Measurements from ENCODE around the gene SLC25A42. TPM values are rescaled to one million over a fixed set of nuclear protein-coding genes. Genes with fewer than 3 reads are reported as not detected.

Gene SLC25A42
- total RNA-seq, 4 donors from 2014 or later = 4.1 to 17.3 (median 8.1) TPM

DNA sequence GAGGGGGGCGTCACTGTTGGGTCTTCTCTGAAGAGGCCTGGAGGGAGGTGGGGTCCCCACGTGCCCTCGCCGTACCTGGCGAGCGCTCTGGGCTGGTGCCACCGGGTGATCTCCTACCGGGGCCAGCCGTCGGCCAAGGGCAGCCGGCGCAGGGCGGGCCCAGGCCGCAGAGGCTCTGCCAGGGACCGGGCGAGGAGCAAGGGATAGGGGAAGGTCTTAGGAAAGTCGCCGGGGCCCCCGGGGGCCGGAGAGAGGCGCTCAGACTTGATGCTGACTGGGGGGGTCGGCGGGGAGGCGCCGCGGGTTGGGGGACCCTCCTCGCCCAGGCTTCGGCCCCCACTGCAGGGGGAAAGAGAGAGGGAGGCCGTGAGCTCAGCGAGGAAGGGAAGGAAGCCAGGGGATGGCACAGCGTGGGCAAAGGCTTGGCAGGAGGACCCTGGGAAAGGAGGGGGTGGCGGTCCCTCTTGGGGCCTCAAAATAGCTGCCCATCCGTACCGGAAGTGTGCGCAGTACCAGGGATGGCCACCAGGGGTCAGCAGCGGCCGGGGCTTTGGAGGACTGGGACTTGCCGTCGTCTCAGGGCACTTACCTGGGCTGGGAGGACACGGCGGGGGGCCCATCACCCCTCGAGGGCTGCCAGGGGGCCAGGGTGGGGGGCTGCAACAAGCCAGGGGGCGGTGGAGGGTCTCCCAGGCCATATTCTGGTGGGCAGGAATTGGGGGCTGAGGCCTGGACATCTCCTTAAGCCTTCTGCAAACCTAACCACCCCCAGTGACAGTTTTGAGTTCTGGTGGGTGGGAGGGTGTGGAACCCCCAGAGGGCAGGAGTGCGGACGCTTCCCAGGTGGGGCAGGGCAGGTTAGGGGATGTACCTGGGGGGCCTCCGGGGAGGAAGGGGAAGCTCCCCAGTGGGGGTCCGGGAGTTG lies 82.2 kb downstream of the SLC25A42 start:
- TF ChIP-seq, protein P1, sequence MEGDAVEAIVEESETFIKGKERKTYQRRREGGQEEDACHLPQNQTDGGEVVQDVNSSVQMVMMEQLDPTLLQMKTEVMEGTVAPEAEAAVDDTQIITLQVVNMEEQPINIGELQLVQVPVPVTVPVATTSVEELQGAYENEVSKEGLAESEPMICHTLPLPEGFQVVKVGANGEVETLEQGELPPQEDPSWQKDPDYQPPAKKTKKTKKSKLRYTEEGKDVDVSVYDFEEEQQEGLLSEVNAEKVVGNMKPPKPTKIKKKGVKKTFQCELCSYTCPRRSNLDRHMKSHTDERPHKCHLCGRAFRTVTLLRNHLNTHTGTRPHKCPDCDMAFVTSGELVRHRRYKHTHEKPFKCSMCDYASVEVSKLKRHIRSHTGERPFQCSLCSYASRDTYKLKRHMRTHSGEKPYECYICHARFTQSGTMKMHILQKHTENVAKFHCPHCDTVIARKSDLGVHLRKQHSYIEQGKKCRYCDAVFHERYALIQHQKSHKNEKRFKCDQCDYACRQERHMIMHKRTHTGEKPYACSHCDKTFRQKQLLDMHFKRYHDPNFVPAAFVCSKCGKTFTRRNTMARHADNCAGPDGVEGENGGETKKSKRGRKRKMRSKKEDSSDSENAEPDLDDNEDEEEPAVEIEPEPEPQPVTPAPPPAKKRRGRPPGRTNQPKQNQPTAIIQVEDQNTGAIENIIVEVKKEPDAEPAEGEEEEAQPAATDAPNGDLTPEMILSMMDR (IDR thresholded peaks at IDR 0.05; ENCODE audit: low read depth) = no peak

DNA sequence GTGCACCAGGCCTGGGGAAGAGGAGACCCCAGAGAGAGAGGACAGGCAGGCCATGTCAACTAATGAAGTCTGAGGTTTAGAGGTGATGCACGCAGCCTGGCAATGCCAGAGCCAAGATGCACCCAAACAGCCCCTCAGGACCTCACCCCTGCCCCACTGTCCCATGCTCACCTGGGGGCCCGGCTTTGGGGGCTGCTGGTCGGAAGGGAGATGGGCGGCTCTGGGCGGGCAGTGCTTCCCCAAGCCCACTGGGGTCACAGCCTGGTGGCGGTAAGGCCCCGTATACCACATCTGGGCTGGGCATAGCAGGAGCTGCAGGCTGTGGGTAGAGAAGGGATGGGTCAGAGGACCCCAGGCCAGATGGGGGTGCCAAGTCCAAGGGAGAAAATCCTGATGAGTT lies 83.1 kb downstream of the SLC25A42 start:
- TF ChIP-seq, protein P1 (IDR thresholded peaks at IDR 0.05; ENCODE audit: low read depth) = no peak

DNA sequence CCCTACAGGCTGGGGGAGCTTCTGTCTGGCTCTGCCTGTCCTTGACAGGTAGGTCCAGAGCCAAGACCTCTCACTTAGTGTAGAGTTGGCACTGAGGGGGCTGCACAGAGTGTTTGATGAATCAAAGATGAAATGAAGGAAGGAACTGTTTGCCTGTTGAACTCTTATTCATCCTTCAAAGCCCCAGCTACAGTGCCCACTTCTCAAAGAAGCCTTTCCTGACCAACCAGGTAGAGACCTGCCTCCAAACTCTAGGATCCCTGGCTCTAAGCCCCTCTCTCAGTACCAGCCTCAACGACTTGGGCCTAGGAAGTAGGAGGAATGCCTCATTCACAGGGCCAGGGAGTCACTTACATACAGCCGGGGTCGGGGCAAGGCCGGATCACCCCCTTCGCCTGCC lies 83.5 kb downstream of the SLC25A42 start:
- TF ChIP-seq, protein P1 (IDR thresholded peaks at IDR 0.05; ENCODE audit: low read depth) = no peak

- TF ChIP-seq, protein P1 (IDR thresholded peaks at IDR 0.05; ENCODE audit: low read depth) = no peak
Observed at GRCh38 chr19:19149435-19149834, 85.6 kb downstream of the SLC25A42 start.

- TF ChIP-seq, protein P1 (IDR thresholded peaks at IDR 0.05; ENCODE audit: low read depth) = no peak
Observed at GRCh38 chr19:19151418-19151817, 87.6 kb downstream of the SLC25A42 start.

- TF ChIP-seq, protein P1 (IDR thresholded peaks at IDR 0.05; ENCODE audit: low read depth) = no peak
Observed at GRCh38 chr19:19152668-19153384, 89.0 kb downstream of the SLC25A42 start.
